Activated naive CD4-positive, alpha-beta T cell treated with anti-CD3 and anti-CD28 coated beads for 36 hours (primary cell): Measurements from ENCODE around the gene APOBEC3A. TPM values are rescaled to one million over a fixed set of nuclear protein-coding genes. Genes with fewer than 3 reads are reported as not detected.

Source experiments
- CTCF ChIA-PET: fragments of 350-600 bp; sonication (Branson Sonifier 250); formaldehyde crosslinking; loops from one replicate; lab custom pipeline; 2021; ENCODE audit warnings: antibody characterized with exemption; lab: Charles Lee
- DNase-seq: peaks from one replicate; pipeline ENCODE4 v3.0.0-alpha.2; 2020
- H3K27ac Mint-ChIP-seq: one replicate; pipeline ENCODE4 v1.8.0; 2021; ENCODE audit warnings: mild to moderate bottlenecking, mixed read lengths
- H3K27me3 Mint-ChIP-seq: one replicate; pipeline ENCODE4 v1.8.0; 2021; ENCODE audit warnings: low read depth, mixed read lengths
- H3K36me3 Mint-ChIP-seq: one replicate; pipeline ENCODE4 v1.8.0; 2021; ENCODE audit warnings: low read depth, mixed read lengths
- H3K4me1 Mint-ChIP-seq: one replicate; pipeline ENCODE4 v1.8.0; 2021; ENCODE audit warnings: low read depth, mixed read lengths
- H3K4me3 Mint-ChIP-seq: one replicate; pipeline ENCODE4 v1.8.0; 2021; ENCODE audit warnings: mild to moderate bottlenecking, moderate library complexity, mixed read lengths
- H3K9me3 Mint-ChIP-seq: one replicate; pipeline ENCODE4 v1.8.0; 2021; ENCODE audit warnings: mixed read lengths
- intact Hi-C: fragments of 100-400 bp; cut with micrococcal nuclease; formaldehyde crosslinking; loops from one replicate; pipeline ENCODE4 v1.15.1; 2023
- total RNA-seq, 2 experiments: library from RNA; stranded (reverse); gene quantifications; one replicate each; pipeline ENCODE4 v1.2.3, GENCODE V29; 2021

Gene APOBEC3A
- total RNA-seq, 2 experiments from 2014 or later, result not detected

GRCh38 chr22:38935023-38935422 is 22.4 kb upstream of the APOBEC3A start:
- DNase-seq, result no peak
- Mint-ChIP-seq H3K9me3 (no peaks in the 10 kb centered on the region), H3K36me3 (no peaks in the 10 kb centered on the region), H3K27me3 (peaks cover 9% of the 10 kb centered on the region), H3K4me3 (no peak overlapping the region), H3K4me1 (peaks cover 3% of the 10 kb centered on the region), H3K27ac (no peak overlapping the region)
- intact Hi-C loops, result no loop called here
- CTCF ChIA-PET, result interaction anchor here (0.7 kb wide), 1 partner anchor 90 kb away, joined by 5 read pairs; no protein-coding TSS in a partner anchor

- Mint-ChIP-seq H3K9me3 (no peaks in the 10 kb centered on the region), H3K4me1 (peaks cover 3% of the 10 kb centered on the region), H3K4me3 (no peak overlapping the region), H3K36me3 (no peaks in the 10 kb centered on the region), H3K27me3 (peaks cover 9% of the 10 kb centered on the region), H3K27ac (no peak overlapping the region)
- no peak for DNase-seq
- intact Hi-C loops, result no loop called here
- CTCF ChIA-PET, result no interaction called here
These were observed 21.8 kb upstream of the APOBEC3A start for GRCh38 chr22:38935616-38936015.

DNA sequence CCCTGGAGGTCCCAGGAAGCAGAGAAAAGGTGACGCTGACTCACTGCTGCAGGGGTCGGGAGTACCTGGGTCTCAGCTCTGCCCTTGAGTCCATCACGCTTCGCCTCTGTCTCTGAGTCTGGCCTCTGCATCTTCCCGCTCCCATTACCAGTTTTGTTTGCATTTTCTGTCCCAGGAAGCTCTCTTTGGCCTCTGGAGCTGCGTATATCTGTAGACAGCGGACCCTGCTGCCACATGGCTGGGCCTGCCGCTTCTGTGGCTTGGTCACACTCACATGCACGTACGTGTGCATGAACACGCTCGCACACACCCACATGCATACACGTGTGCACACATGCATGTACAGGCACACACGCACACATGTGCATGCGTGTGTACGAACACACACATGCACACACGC is 20.8 kb upstream of the APOBEC3A start:
- Mint-ChIP-seq H3K4me3 (no peak overlapping the region), H3K27me3 (peaks cover 9% of the 10 kb centered on the region), H3K27ac (no peak overlapping the region), H3K4me1 (peaks cover 13% of the 10 kb centered on the region), H3K36me3 (no peaks in the 10 kb centered on the region), H3K9me3 (no peaks in the 10 kb centered on the region)
- CTCF ChIA-PET, result no interaction called here
- DNase-seq, result no peak
- intact Hi-C loops, result no loop called here

DNA sequence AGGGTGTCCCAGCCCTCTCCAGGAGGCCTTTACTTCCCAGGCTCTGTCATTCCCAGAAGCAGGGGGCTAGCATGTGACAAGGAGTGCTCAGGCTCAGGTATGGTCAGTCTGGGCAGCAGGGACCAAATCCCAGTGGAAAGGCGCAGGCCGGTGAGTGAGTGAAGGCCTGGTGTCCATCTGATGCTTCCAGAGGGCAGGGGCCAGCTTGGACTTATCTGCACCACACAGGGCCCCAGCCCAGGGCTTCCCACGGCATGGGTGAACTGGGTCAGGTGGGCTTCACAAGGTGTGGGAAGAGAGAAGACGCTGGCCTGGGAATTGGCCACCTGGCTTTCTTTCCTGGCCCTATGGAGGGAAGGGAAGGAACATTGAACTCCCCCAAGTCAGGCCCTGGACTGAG is 20.4 kb upstream of the APOBEC3A start:
- H3K4me1 Mint-ChIP-seq, result peaks cover 17% of the 10 kb centered on the region
- H3K9me3 Mint-ChIP-seq, result no peaks in the 10 kb centered on the region
- DNase-seq, result no peak
- H3K27ac Mint-ChIP-seq, result no peak overlapping the region
- H3K27me3 Mint-ChIP-seq, result peaks cover 9% of the 10 kb centered on the region
- H3K36me3 Mint-ChIP-seq, result no peaks in the 10 kb centered on the region
- CTCF ChIA-PET, result no interaction called here
- intact Hi-C loops, result no loop called here
- H3K4me3 Mint-ChIP-seq, result no peak overlapping the region

DNA sequence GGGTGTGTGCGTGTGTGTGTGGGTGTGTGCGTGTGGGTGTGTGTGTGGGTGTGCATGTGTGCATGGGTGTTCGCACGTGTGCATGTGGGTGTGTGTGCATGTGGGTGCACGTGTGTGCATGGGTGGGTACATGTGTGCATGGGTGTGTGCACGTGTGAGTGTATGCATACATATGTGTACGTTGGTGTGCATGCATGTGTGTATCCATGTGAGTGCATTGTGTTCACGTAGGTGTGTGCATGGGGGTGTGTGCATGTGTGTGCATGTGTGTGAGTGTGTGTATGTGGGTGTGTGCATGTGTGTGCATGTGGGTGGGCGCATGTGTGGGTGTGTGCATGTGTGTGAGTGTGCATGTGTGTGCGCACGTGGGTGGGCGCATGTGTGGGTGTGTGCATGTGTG is 19.9 kb upstream of the APOBEC3A start:
- intact Hi-C loops, result no loop called here
- Mint-ChIP-seq H3K27me3 (peaks cover 9% of the 10 kb centered on the region), H3K27ac (no peak overlapping the region)

GRCh38 chr22:38938221-38938620 is 19.2 kb upstream of the APOBEC3A start:
- DNase-seq, result no peak
- Mint-ChIP-seq H3K9me3 (no peaks in the 10 kb centered on the region), H3K4me1 (peaks cover 28% of the 10 kb centered on the region), H3K27me3 (peaks cover 8% of the 10 kb centered on the region), H3K4me3 (no peak overlapping the region), H3K36me3 (no peaks in the 10 kb centered on the region), H3K27ac (peak overlapping the region; percentile 57)
- intact Hi-C loops, result no loop called here
- CTCF ChIA-PET, result no interaction called here

More for the DNA sequence above, 19.9 kb upstream of the APOBEC3A start:
- H3K36me3 Mint-ChIP-seq, result no peaks in the 10 kb centered on the region
- no peak overlapping the region for H3K4me3 Mint-ChIP-seq
- DNase-seq, result no peak
- CTCF ChIA-PET, result no interaction called here
- H3K9me3 Mint-ChIP-seq, result no peaks in the 10 kb centered on the region
- H3K4me1 Mint-ChIP-seq, result peaks cover 23% of the 10 kb centered on the region

- Mint-ChIP-seq H3K9me3 (no peaks in the 10 kb centered on the region), H3K4me3 (no peak overlapping the region), H3K27ac (no peak overlapping the region), H3K4me1 (peaks cover 33% of the 10 kb centered on the region), H3K36me3 (no peaks in the 10 kb centered on the region), H3K27me3 (peaks cover 9% of the 10 kb centered on the region)
- no peak for DNase-seq
- intact Hi-C loops, result no loop called here
- CTCF ChIA-PET, result interaction anchor here (1.4 kb wide), 1 partner anchor 64 kb away, joined by 4 read pairs; no protein-coding TSS in a partner anchor
These were observed 18.5 kb upstream of the APOBEC3A start for GRCh38 chr22:38938925-38939324.

DNA sequence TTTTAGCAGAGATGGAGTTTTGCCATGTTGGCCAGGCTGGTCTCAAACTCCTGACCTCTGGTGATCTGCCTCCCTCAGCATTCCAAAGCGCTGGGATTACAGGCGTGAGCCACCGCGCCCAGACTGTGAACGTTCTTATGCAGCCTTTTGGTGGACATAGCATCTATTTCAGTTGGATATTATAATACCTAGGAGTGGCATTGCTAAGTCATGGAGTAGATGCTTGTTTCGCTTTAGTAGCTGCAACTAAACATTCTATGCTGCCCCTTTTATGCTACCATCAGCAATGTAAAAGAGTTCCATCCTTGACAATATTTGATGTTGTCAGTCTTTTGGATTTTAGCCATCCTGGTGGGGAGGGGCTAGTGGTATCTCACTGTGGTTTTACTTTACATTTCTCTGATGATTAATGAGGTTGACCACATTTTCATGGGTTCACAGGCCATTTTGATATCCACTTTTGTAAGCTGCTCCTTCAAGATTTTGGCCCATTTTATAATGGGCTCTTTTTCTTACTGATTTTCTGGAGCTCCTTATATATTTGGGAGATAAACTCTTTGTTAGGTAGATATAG is 16.5 kb upstream of the APOBEC3A start:
- peak overlapping the region; percentile 83 for H3K27ac Mint-ChIP-seq
- CTCF ChIA-PET, result interaction anchor here (0.8 to 1.6 kb wide), 5 partner anchors 11 to 208 kb away, joined by 3 to 10 read pairs (median 3); no protein-coding TSS in a partner anchor
- H3K9me3 Mint-ChIP-seq, result no peaks in the 10 kb centered on the region
- intact Hi-C loops, result loop anchor here (1.0 kb wide), 3 partner anchors 13 to 67 kb away; no protein-coding TSS in a partner anchor
- DNase-seq, result no peak
- no peaks in the 10 kb centered on the region for H3K36me3 Mint-ChIP-seq
- H3K4me1 Mint-ChIP-seq, result peaks cover 37% of the 10 kb centered on the region
- H3K4me3 Mint-ChIP-seq, result no peak overlapping the region
- H3K27me3 Mint-ChIP-seq, result peaks cover 22% of the 10 kb centered on the region

DNA sequence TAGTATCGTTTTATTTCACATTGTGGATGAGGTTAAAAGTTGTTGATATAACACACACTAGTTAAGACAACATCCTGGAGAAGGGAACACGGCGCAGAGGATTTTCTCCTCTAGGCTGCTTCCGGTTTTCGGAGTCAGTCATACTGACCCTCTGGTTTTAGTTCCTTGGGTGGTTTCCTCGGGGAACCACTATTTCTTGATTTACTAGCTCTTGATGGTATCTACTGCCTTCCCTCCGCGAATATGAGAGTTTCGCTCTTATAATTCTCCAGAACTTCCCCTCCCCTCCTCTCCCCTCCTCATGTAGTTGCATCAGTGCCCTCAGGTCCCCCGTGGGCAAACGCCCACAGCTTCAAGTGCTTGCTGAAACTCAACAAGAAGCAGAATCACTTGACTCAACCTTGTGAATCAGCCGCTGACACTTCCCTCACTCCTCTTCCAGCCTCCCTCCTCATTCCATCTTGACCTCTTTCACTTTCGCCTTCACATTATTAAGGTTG is 15.9 kb upstream of the APOBEC3A start:
- CTCF ChIA-PET, result interaction anchor here (0.8 to 1.6 kb wide), 5 partner anchors 10 to 207 kb away, joined by 3 to 10 read pairs (median 3); no protein-coding TSS in a partner anchor
- H3K27ac Mint-ChIP-seq, result peak overlapping the region; percentile 83
- H3K4me1 Mint-ChIP-seq, result peaks cover 36% of the 10 kb centered on the region
- H3K4me3 Mint-ChIP-seq, result peak overlapping the region; percentile 39
- H3K9me3 Mint-ChIP-seq, result no peaks in the 10 kb centered on the region
- intact Hi-C loops, result loop anchor here (1.0 kb wide), 3 partner anchors 13 to 67 kb away; no protein-coding TSS in a partner anchor
- peak; percentile 83 for DNase-seq
- no peaks in the 10 kb centered on the region for H3K36me3 Mint-ChIP-seq
- H3K27me3 Mint-ChIP-seq, result peaks cover 25% of the 10 kb centered on the region

DNA sequence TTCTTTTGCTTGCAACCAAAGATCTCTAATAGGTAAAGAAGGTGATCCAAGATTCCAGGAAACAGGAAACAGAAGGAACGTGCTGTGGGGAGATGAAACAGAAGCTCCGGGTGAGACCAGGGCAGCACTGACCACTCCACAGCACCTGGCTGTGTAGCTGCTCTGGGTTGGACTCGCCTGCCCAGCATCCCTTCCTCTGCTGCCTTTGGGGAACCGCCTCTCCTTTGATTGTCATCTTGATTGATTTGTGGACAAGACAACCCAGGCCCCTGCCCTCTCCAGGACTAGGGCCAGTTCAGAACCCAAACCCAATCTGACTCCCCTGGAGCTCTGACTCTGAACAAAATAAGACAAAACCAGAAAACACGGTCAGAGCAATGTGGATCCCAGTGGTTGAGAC is 14.7 kb upstream of the APOBEC3A start:
- CTCF ChIA-PET, result interaction anchor here (1.0 to 1.1 kb wide), 3 partner anchors 12 to 172 kb away, joined by 3 read pairs; no protein-coding TSS in a partner anchor
- DNase-seq, result no peak
- H3K9me3 Mint-ChIP-seq, result no peaks in the 10 kb centered on the region
- no peak overlapping the region for H3K4me3 Mint-ChIP-seq
- H3K27ac Mint-ChIP-seq, result no peak overlapping the region
- H3K27me3 Mint-ChIP-seq, result peaks cover 32% of the 10 kb centered on the region
- intact Hi-C loops, result no loop called here
- H3K36me3 Mint-ChIP-seq, result no peaks in the 10 kb centered on the region
- H3K4me1 Mint-ChIP-seq, result peaks cover 43% of the 10 kb centered on the region

DNA sequence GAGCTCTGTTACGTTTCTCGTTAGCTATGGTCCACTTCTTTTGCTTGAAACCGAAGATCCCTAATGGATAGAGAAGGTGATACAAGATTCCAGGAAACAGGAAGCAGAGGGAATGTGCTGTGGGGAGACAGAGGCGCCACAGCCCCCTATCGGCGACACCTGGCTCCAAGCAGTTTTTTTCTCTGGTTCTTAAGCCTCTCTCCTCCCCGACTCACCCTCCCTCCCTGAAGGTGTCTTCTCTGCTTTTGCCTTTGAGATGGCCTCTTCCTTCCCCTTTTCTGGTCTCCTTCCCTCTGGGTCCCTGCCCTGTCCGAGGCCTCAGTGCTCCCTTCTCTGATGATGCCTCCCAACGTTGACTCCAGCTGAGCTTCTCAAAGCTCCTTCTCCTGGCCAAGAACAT is 14.2 kb upstream of the APOBEC3A start:
- H3K9me3 Mint-ChIP-seq, result no peaks in the 10 kb centered on the region
- CTCF ChIA-PET, result interaction anchor here (1.0 to 1.1 kb wide), 3 partner anchors 12 to 171 kb away, joined by 3 read pairs; no protein-coding TSS in a partner anchor
- no peaks in the 10 kb centered on the region for H3K36me3 Mint-ChIP-seq
- no peak overlapping the region for H3K4me3 Mint-ChIP-seq
- peaks cover 27% of the 10 kb centered on the region for H3K27me3 Mint-ChIP-seq
- H3K27ac Mint-ChIP-seq, result no peak overlapping the region
- intact Hi-C loops, result no loop called here
- H3K4me1 Mint-ChIP-seq, result peaks cover 48% of the 10 kb centered on the region
- no peak for DNase-seq

GRCh38 chr22:38943882-38944281 is 13.5 kb upstream of the APOBEC3A start:
- intact Hi-C loops, result no loop called here
- Mint-ChIP-seq H3K9me3 (no peaks in the 10 kb centered on the region), H3K36me3 (no peaks in the 10 kb centered on the region), H3K27me3 (peaks cover 27% of the 10 kb centered on the region), H3K27ac (no peak overlapping the region), H3K4me3 (no peak overlapping the region), H3K4me1 (peaks cover 48% of the 10 kb centered on the region)
- DNase-seq, result no peak
- CTCF ChIA-PET, result interaction anchor here (0.6 kb wide), 1 partner anchor 31 kb away, joined by 3 read pairs; no protein-coding TSS in a partner anchor

DNA sequence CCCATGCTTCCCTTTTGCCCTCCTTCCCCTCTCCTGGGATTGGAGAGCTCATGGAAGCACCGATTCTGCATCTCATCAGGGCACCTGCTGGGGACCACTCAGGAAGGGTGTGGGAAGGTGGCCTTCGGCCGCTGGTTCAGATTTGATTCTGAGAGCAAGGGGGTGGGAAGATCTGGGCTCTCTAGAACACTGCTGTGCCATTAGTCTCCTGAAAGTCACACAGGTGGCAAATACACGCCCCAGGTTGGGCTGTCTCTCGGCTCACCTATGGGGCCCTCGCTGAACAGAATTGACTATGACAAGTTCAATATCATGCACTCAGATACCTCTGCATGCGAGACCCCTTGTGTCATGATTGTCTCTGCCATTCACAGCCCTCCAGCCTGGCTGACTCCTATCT is 12.8 kb upstream of the APOBEC3A start:
- H3K4me3 Mint-ChIP-seq, result no peak overlapping the region
- no peak for DNase-seq
- H3K27me3 Mint-ChIP-seq, result peaks cover 27% of the 10 kb centered on the region
- no peaks in the 10 kb centered on the region for H3K36me3 Mint-ChIP-seq
- H3K9me3 Mint-ChIP-seq, result no peaks in the 10 kb centered on the region
- CTCF ChIA-PET, result interaction anchor here (0.6 kb wide), 1 partner anchor 32 kb away, joined by 3 read pairs; no protein-coding TSS in a partner anchor
- H3K27ac Mint-ChIP-seq, result no peak overlapping the region
- peaks cover 48% of the 10 kb centered on the region for H3K4me1 Mint-ChIP-seq
- intact Hi-C loops, result no loop called here
